NCI-H2196 (cell line): ENCODE measurements around the gene PRKAR2B.
"Not testable (repeated sequence)": the region's sequence is repeated elsewhere in the genome, so short reads cannot be mapped to it uniquely, and the experiment has no call there.

Experiments used
- DNase-seq: peaks from one replicate; lab custom pipeline; 2025; ENCODE audit not compliant: unreplicated experiment; lab: John Stamatoyannopoulos, UW

PRKAR2B gene

DNA sequence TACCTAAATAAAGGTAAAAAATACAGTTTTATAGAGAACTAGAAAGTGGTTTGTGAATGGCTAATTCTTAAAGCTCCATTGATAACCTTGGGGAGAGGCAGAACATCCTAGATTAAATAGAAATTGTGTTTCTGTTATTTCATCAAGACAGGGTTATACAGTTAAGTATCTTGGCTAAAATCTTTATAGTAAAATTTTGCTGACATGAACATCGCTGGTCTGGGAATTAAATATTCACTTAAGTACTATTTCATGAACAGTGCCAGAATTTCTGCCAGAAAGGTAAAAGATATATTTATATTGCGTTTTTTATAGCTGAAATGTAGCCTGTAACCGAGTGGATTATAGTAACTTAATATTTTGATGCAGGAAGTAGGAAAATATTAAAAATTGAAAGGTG is 70.6 kb downstream of the PRKAR2B start:
- no peak for DNase-seq

DNA sequence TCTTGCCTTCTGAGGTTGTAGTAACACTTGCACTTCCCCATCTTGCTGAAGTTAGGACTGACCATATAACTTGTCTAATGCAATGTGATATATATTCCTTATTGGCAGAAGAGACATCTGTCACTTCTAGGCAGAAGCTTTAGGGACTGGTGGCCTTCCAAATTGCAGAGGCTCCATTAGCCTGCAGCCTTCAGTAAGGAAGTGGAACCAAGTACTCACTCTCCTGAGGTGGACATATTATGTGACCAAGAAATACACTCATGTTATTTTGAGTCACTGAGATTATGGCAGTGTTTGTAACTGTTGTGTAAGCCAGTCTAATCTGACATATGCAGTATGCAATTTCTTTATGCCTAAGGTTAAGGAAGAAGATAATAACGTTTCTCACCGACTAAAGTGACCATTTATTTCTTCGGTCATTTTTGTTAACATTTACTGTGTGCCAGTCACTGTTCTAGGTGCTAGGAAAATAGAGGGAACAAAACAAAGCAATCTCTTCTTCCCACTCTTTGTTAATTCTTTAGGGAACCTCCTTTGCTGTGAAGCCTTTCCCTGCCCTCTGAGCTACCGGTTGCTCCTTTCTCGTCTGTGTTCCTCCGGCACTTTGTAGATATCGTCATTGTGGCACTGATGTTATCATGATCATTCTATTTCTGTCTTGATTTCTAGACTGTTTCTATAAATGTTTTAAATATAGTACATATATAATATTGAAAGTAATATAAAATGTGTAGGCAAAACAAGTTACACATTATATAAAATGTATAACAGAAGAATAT is 71.4 kb downstream of the PRKAR2B start:
- DNase-seq: no peak

GRCh38 chr7:107118109-107118900 is 73.8 kb downstream of the PRKAR2B start:
- DNase-seq: no peak

GRCh38 chr7:107119376-107120105 is 75.0 kb downstream of the PRKAR2B start:
- no peak for DNase-seq

DNA sequence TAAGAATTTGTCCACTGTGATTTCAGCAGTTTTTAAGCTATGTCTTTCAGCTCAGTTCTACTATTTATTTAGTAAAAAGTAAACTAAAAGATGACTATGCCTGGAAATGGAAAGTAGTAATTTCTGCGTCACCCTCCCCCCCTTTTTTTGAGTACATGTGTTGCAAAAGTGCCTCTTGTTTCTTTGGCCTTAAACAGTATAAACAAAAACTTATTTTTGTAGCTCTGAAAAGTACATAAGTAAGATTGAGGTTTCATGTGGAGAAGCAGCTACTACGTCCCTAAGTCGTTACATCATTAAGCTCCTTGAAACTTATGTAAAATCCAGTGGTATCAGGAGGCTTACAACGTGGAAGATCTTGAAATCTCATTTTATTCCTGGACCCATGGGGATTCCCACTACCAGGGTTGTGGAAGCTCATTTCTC is 78.0 kb downstream of the PRKAR2B start:
- no peak for DNase-seq

- DNase-seq: no peak
Observed at GRCh38 chr7:107123392-107123791, 78.9 kb downstream of the PRKAR2B start.

GRCh38 chr7:107125475-107125874 is 81.0 kb downstream of the PRKAR2B start:
- DNase-seq: no peak

- DNase-seq: no peak
Observed at GRCh38 chr7:107128217-107128616, 83.7 kb downstream of the PRKAR2B start.

DNA sequence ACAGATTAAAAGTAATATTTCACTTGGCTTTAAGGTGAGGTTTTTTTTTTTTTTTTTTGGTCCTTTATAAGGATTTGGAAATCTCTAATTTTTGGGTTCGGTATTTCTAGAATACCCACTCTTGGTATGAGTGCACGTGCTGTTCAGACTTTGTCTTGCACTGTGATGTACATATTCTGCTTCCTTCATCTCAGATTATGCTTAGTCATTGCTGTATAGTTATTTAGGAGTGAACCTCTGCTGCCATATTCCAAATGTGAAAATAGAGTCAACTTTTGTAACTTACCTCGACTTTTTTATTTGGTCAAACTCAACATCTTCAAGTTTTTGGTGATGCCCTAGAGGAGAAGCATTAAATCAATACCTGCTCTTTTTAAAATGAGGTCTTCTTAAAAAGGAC is 84.2 kb downstream of the PRKAR2B start:
- DNase-seq: no peak

DNA sequence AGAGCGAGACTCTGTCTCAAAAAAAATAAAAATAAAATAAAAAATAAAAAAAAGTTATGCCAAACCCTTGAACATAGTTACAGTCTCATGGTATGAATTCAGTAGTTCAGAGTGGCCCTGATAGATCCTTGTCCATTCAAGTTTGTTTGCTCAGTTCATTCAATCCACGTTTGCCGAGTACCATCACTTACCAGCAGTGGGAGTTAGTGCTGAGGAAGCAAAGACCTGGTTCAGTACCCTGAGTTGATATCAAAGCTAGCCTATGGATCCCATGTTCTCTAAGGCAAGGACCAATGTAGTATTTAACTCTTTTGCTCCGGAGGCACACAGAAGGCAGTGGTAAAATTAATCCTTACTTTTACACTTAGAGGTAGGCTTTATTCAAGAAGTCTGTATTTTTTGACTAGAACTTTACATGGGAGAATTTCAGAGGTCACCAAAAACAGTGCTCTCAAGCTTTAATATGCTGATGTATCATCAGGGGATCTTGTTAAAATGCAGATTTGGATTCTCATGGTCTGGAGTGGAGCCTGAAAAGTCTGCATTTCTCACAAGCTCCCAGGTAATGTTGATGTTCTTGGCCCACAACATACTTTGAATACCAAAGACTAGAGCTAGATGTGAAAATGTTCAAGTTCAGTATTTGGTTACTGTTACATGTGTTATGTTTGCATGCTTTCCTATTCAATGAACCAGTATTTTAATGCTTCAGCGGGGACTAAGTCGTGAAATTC is 86.1 kb downstream of the PRKAR2B start:
- DNase-seq: no peak

DNA sequence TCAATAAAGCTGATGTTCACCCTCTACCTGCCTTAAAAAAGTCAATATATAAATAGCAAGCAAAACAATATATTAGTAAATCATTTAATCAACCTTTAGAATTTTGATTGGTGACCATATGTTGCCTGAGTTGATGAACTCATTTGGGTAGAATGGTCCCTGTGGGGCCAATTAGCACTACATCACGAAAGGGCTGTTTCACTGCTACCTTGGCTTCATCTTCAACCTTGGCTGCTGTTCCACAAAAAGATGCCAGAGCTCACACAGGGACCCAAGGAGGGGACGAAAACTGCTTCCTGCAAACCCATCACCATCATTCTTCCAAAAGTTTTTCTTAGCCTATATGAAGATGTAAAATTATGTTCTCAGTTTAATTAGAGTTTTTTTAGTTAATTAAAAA is 88.9 kb downstream of the PRKAR2B start:
- DNase-seq: no peak

- DNase-seq: no peak
Observed at GRCh38 chr7:107138696-107139420, 94.4 kb downstream of the PRKAR2B start.

- not testable (repeated sequence) for DNase-seq
Observed at GRCh38 chr7:107143875-107144274, 99.4 kb downstream of the PRKAR2B start.

DNA sequence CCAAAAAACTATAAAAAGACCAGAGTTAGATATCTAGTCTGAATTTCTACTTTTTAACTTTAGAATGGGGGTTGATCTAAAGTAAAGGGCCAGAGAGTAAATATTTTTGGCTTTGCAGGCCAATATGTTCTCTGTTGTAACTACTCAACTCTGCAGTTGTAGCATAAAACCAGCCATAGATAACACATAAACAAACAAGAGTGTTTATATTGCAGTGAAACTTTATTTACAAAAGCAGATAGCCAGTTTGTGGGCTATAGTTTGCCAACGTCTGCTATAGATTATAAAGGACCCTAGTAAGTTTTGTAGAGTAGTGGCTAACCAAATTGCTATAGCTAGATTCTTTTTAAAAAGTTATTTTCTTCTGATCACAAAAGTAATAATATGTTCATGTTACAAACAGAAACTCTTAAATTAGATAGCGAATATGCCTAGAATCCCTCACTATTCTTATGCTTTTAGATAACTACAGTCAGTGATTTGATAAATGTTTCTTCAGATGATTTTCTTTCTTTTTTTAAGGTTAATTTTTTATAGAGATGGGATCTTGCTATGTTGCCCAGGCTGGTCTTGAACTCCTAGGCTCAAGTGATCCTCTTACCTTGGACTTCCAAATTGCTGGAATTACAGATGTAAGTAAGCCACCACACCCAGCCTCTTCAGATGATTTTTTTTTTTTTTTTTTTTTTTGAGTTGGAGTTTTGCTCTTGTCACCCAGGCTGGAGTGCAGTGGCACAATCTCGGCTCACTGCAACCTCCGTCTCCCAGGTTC is 100.7 kb downstream of the PRKAR2B start:
- no peak for DNase-seq

DNA sequence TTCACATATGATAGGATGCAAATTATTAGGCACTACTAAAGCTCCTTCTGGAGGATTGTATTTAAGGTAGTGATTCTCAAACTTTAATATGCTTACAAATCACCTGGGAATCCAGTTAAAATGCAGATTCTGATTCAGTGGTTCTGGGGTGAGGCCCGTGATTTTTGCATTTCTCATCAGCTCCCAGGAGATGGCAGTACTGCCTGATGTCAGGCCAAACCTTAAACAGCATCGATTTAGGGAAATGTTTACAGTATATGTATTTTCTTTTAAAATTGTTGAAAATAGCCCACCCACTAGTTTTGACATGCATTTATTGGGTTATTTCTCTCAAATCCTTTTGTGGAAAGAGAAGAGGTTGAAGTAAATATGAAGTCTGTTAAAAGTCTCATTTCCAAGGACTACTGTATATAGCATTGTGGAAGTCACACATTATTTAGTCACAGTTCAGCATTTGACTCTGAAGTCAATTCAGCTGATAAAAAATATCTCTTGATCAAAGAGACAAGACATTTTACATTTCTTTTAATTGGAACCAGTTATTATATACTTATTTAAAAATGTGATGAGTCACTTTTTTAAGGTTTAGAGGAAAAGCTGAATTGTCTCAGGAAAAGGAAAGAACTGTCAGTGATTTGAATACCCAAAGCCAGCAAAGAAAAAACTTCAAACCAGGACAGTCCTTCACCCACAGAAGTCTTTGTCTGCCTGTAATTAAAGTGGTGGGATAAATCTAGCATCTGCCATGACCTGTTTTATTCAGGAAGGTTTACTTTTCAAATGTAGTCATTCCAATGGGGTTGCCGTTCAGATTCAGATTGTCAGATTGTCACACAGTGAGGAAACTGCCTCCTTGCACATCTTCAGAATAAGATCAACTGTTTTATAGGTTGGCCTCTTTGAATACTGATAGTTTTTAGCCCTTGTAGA is 103.2 kb downstream of the PRKAR2B start:
- DNase-seq: peak; percentile 26

- no peak for DNase-seq
Observed at GRCh38 chr7:107148721-107149120, 104.2 kb downstream of the PRKAR2B start.

- DNase-seq: no peak
Observed at GRCh38 chr7:107149863-107150262, 105.4 kb downstream of the PRKAR2B start.

GRCh38 chr7:107150375-107151073 is 106.0 kb downstream of the PRKAR2B start:
- peak; percentile 71 for DNase-seq
